NCI-H2107 treated with DMSO at 0.1 percent for 48 hours (cell line): ENCODE results near the gene ANKS1B.

ENCODE experiments used
- DNase-seq: peaks from one replicate; lab custom pipeline; 2025; ENCODE audit not compliant: unreplicated experiment; lab: John Stamatoyannopoulos, UW

The ANKS1B gene

GRCh38 chr12:98748463-98748862, 1236.3 kb downstream of the ANKS1B start:
- no peak for DNase-seq

GRCh38 chr12:98745578-98746391, 1239.0 kb downstream of the ANKS1B start:
- no peak for DNase-seq

- DNase-seq = no peak
Observed at GRCh38 chr12:98744680-98745079, 1240.1 kb downstream of the ANKS1B start.

GRCh38 chr12:98743362-98743953, 1241.3 kb downstream of the ANKS1B start:
- no peak for DNase-seq

GRCh38 chr12:98741556-98742265, 1243.0 kb downstream of the ANKS1B start:
- DNase-seq = peak; percentile 81

GRCh38 chr12:98741196-98741555, 1243.6 kb downstream of the ANKS1B start:
- DNase-seq = no peak

- DNase-seq = no peak
Observed at GRCh38 chr12:98740751-98741150, 1244.0 kb downstream of the ANKS1B start.

GRCh38 chr12:98738539-98738938, 1246.2 kb downstream of the ANKS1B start:
- DNase-seq = no peak

- no peak for DNase-seq
Observed at GRCh38 chr12:98738002-98738401, 1246.7 kb downstream of the ANKS1B start.

- no peak for DNase-seq
Observed at GRCh38 chr12:98737322-98737712, 1247.4 kb downstream of the ANKS1B start.

- DNase-seq = peak; percentile 70
Observed at GRCh38 chr12:98736352-98737321, 1248.1 kb downstream of the ANKS1B start.

GRCh38 chr12:98735821-98736220, 1248.9 kb downstream of the ANKS1B start:
- no peak for DNase-seq

- no peak for DNase-seq
Observed at GRCh38 chr12:98733667-98734350, 1250.9 kb downstream of the ANKS1B start.

GRCh38 chr12:98730412-98730811, 1254.3 kb downstream of the ANKS1B start:
- DNase-seq = no peak

- no peak for DNase-seq
Observed at GRCh38 chr12:98727196-98727595, 1257.5 kb downstream of the ANKS1B start.

- peak; percentile 55 for DNase-seq
Observed at GRCh38 chr12:98725476-98726247, 1259.1 kb downstream of the ANKS1B start.

- no peak for DNase-seq
Observed at GRCh38 chr12:98724384-98725155, 1260.2 kb downstream of the ANKS1B start.

GRCh38 chr12:98721204-98721702, 1263.5 kb downstream of the ANKS1B start:
- DNase-seq = no peak
